ENCODE measurements around the gene SPATA25.

The SPATA25 gene

DNA sequence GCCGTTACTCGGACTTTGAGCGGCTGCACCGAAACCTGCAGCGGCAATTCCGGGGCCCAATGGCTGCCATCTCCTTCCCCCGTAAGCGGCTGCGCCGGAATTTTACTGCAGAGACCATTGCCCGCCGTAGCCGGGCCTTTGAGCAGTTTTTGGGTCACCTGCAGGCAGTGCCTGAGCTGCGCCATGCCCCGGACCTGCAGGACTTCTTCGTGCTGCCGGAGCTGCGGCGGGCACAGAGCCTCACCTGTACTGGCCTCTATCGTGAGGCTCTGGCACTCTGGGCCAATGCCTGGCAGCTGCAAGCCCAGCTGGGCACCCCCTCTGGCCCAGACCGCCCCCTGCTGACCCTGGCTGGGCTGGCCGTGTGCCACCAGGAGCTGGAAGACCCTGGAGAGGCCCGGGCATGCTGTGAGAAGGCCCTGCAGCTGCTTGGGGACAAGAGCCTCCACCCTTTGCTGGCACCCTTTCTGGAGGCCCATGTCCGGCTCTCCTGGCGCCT is 46.7 kb downstream of the SPATA25 start:
- DNase-seq (ENCODE audit: low read depth in 3 of 3) = no peak

DNA sequence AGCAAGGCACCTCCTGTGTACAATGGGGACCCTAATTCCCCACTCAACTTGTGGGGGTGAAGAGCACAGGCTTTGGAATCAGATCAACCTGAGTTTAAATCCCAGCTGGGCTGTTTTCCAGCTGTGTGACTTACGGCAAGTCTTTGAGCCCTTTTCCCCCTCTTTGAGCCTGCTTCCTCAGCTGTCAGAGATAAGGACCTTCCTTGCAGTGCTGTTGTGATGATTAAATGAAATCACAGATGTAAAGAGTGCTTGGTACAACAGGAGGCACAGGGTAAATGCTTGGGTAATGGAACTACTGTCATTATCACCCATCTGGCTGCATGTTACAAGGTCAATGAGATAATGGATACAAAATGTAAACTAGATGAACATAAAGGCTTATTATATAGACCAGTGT is 50.6 kb downstream of the SPATA25 start:
- no peak for DNase-seq (ENCODE audit: low read depth in 3 of 3)
